TTC549 (cell line): ENCODE data around the gene GRB14.
"Not testable (repeated sequence)": the region's sequence is repeated elsewhere in the genome, so short reads cannot be mapped to it uniquely, and the experiment has no call there.

Source experiments
- FAIRE-seq: peaks from 2 replicates; lab custom pipeline; 2012; peaks lifted over from hg19 to GRCh38; lab: Jason Lieb, UNC

Gene GRB14

DNA sequence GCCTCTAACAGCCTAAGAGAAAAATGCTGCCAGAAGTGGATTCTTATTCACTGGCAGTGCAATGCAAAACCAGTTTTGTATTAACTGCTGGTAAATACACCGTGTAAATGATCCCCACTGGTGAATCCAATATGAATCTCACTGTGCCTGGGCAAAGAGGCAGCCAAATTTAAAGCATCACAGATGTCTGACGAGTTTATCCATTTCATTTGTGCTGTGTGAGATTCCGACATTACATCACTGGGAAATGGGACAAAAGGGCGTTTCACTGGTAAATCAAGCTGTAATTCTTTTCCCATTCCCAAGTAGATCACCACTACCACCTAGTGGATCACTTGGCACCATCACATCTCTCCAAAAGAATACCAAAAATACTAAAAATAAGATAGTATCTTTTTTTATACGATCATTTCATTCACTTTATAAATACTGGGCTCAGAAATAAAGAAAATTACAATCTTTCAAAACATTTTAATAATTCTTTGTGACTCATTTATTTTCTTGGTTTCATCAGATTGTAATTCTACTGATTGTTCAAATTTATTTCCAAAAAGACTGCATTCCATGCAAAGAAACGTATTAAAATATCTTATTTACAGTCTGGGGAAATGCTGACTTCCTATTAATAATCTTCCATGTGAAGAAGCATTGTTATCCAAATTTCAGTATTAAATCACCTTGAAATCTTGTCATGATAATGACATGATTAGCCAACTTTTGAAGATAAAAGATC is 125.6 kb downstream of the GRB14 start:
- peak; percentile 84 for FAIRE-seq

- no peak for FAIRE-seq
Measured at GRCh38 chr2:164485541-164485940, 135.7 kb downstream of the GRB14 start.

DNA sequence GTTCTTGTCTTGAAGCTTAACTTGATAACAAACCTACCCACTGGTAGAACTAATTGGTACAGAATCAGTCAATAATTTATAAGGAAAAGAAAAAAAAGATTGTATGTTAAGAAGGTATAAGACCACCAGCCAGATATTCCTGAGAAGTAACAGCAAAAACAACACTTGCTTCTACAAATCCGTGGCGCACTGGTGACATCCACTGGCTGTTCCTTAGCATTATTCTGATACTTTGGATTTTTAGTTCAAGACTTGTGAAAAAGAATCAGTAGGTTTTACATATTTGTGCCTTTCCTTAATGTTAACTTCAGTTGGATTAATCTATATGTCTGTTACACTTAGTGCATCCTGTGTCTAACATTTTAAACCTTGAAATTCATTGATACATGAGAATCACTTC is 141.8 kb downstream of the GRB14 start:
- FAIRE-seq: peak; percentile 82

DNA sequence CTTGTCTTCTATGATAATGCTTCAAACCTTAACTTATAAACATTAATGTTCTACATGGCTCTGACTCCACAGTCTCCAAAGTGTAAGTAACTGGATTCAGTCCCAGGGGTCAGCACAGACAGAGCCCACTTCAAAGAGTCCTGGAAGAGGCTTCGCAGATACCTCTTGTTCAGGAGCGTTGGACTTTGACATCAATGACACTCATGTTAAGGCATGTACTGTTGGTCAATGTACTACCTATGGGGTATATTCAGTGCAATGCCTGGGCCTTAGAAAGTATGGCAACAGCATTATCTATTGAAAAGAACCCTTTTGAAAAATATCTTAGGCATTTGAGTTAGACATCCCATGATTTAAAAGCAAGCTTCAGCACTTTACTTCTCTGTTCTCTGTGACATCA is 143.1 kb downstream of the GRB14 start:
- FAIRE-seq: no peak

GRCh38 chr2:164474873-164475272 is 146.4 kb downstream of the GRB14 start:
- FAIRE-seq: no peak

DNA sequence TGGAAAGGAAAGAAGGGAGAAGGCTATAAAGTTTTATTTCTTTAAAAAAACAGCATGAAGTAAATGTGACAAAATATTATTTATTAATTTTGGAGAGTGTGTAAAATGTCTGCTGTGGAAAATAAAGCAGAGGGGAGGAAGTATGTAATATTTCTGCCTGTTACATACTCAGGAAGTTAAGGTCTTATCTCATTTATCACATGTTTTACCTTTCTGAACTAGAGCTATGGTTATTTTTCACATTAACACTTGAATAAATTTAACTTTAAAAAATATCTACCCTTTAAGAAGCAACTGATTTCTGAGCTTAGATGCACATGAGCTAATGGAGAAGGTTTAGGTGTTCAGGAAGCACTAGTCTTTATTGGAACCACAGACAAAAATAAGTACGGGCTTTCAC is 148.3 kb downstream of the GRB14 start:
- no peak for FAIRE-seq

- FAIRE-seq: not testable (repeated sequence)
Measured at GRCh38 chr2:164465047-164465446, 156.2 kb downstream of the GRB14 start.

GRCh38 chr2:164464376-164464775 is 156.9 kb downstream of the GRB14 start:
- no peak for FAIRE-seq

DNA sequence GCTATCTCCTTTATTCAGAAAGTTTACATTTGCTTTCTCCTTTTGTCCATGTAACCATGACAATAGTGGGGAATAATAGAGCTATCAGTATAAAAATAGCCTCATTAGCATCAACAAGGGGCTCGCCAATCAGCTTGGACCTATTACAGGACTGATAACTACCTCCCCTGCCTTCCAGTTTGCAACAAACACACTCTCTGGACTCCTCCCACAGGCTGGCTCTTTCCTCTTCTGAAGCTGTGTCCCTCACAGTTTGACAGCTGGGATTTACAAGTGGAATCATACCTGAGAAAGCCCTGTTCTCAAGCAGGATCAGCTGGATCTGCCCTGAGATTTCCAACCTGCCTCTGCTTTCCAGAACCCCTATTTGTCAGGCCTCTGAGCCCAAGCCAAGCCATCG is 162.5 kb downstream of the GRB14 start:
- no peak for FAIRE-seq

GRCh38 chr2:164457271-164457670 is 164.0 kb downstream of the GRB14 start:
- no peak for FAIRE-seq

DNA sequence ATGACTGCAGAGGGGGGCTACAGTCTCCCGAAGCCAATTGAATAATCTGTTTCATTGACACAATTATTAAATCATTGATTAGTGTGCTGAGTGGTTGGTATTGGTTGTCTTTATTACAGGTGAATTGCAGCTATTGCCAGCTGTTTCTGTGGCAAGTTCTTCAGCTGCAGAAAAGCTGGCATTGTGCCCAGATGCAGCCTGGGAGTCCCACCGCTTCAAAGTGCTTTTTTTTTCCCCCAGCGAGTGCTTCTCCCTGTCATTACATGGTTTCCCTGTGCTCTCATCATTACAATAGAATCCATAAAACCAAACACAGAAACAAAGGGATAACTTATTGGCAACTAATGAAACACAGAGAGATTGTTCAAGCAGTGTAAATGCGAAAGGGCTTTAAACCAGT is 164.7 kb downstream of the GRB14 start:
- FAIRE-seq: no peak

GRCh38 chr2:164453656-164454305 is 167.5 kb downstream of the GRB14 start:
- FAIRE-seq: no peak

GRCh38 chr2:164450278-164450677 is 171.0 kb downstream of the GRB14 start:
- no peak for FAIRE-seq

- FAIRE-seq: no peak
Measured at GRCh38 chr2:164449706-164450105, 171.6 kb downstream of the GRB14 start.

- no peak for FAIRE-seq
Measured at GRCh38 chr2:164447660-164448059, 173.6 kb downstream of the GRB14 start.
